Lower leg skin (tissue), 4 donors: ENCODE data around the gene NOX5. TPM values are rescaled to one million over a fixed set of nuclear protein-coding genes. Genes with fewer than 3 reads are reported as not detected.

Source experiments
- DNase-seq, 2 donors: peaks; one replicate each; pipeline ENCODE4 v3.0.0-alpha.2; 2019; ENCODE audit warnings: low spot score in 2 of 2
- H3K4me3 ChIP-seq: fragments of 200-600 bp; sonication (generic); 2 replicates; pipeline ENCODE4 v1.5.1; 2017; ENCODE audit warnings: mild to moderate bottlenecking, low read depth; ENCODE audit not compliant: poor library complexity, severe bottlenecking
- CTCF ChIP-seq, 3 donors: fragments of 450-650 bp; IDR thresholded peaks; one replicate each; pipeline ENCODE4 v1.5.1; 2016; ENCODE audit warnings: antibody characterized with exemption in 3 of 3, mild to moderate bottlenecking in 3 of 3, moderate library complexity in 2 of 3
- POLR2A ChIP-seq, 2 donors: fragments of 450-650 bp; IDR thresholded peaks; one replicate each; pipeline ENCODE4 v1.6.1; 2016 to 2017; ENCODE audit warnings: antibody characterized with exemption in 2 of 2, mild to moderate bottlenecking in 1 of 2, moderate library complexity in 1 of 2
- WGBS, 2 donors: methylation state at CpG; one replicate each; pipeline ENCODE4 v1.1.5; 2018; 5-methylcytosine and 5-hydroxymethylcytosine counted together
- intact Hi-C: fragments of 100-400 bp; cut with DNase I; formaldehyde crosslinking; loops from one replicate; pipeline ENCODE4 v1.15.0; 2023; ENCODE audit warnings: low total_unique reads
- total RNA-seq, 4 donors: library from RNA; depleted of rRNA; stranded (reverse); fragments of >200 nt; gene quantifications; one replicate each; pipeline ENCODE4 v1.1.0, GENCODE V29; 2016

Gene NOX5
- total RNA-seq, 4 donors from 2014 or later, result 0.04 to 0.29 (median 0.12) TPM

GRCh38 chr15:69105451-69105985, 91.0 kb downstream of the NOX5 start:
- intact Hi-C loops, result no loop called here
- 91 to 98% methylated on average over 3 of the region's 3 CpGs for WGBS, 2 donors
- H3K4me3 ChIP-seq, result no peak overlapping the region
- no peak for TF ChIP-seq CTCF (IDR thresholded peaks at IDR 0.05)
- TF ChIP-seq POLR2A (IDR thresholded peaks at IDR 0.05), result no peak
- no peak for DNase-seq

GRCh38 chr15:69107025-69107620, 92.6 kb downstream of the NOX5 start:
- 72 to 80% methylated on average over 4 of the region's 4 CpGs for WGBS, 2 donors
- no peak for DNase-seq
- intact Hi-C loops, result no loop called here
- no peak overlapping the region for H3K4me3 ChIP-seq
- TF ChIP-seq CTCF (IDR thresholded peaks at IDR 0.05), result no peak
- TF ChIP-seq POLR2A (IDR thresholded peaks at IDR 0.05), result no peak

Other genes with a start within 250 kb of the NOX5 start
- 10 to 100 TPM; 22.1 to 45.9 (median 35.3) TPM for gene ANP32A, start 193.8 kb upstream of the NOX5 start, total RNA-seq
- 10 to 100 TPM in 1 of 4 donors, 1 to 10 TPM in 3; 1.3 to 15.5 (median 2.5) TPM for gene SPESP1, start 84.2 kb upstream of the NOX5 start, total RNA-seq
- gene GLCE, start 145.9 kb downstream of the NOX5 start, total RNA-seq, result 10 to 100 TPM; 10.3 to 18.0 (median 12.8) TPM